HepG2 (cell line): ENCODE measurements around the gene AP2S1. TPM values are rescaled to one million over a fixed set of nuclear protein-coding genes. Genes with fewer than 3 reads are reported as not detected.

ENCODE experiments used
- ATRX ChIP-seq: sonication (generic); formaldehyde crosslinking; IDR thresholded peaks from 2 replicates; pipeline ENCODE4 v1.4.0; 2020; ENCODE audit warnings: missing genetic modification reagents, borderline replicate concordance
- BHLHE40 ChIP-seq: IDR thresholded peaks from 2 replicates; pipeline ENCODE4 v1.6.1; 2011; ENCODE audit warnings: low read length, improper control_type of control experiment
- CEBPB ChIP-seq: IDR thresholded peaks from 2 replicates; pipeline ENCODE4 v1.6.1; 2011; ENCODE audit warnings: low read depth, low read length, improper control_type of control experiment, borderline replicate concordance
- CENPBD1 ChIP-seq: sonication (generic); formaldehyde crosslinking; IDR thresholded peaks from 2 replicates; pipeline ENCODE4 v1.8.0; 2022; ENCODE audit warnings: missing genetic modification reagents, low read depth, mild to moderate bottlenecking, borderline replicate concordance
- ESRRA ChIP-seq: sonication (generic); formaldehyde crosslinking; IDR thresholded peaks from 2 replicates; pipeline ENCODE4 v1.5.1; 2020; ENCODE audit warnings: mild to moderate bottlenecking, low read depth, missing genetic modification reagents
- FOXK1 ChIP-seq: sonication (generic); formaldehyde crosslinking; IDR thresholded peaks from 2 replicates; pipeline ENCODE4 v1.4.0; 2020; ENCODE audit warnings: low read depth, missing genetic modification reagents, borderline replicate concordance
- GZF1 ChIP-seq: sonication (generic); formaldehyde crosslinking; IDR thresholded peaks from 2 replicates; pipeline ENCODE4 v1.5.1; 2020; ENCODE audit warnings: mild to moderate bottlenecking, missing genetic modification reagents
- JARID2 ChIP-seq: sonication (generic); formaldehyde crosslinking; IDR thresholded peaks from 2 replicates; pipeline ENCODE4 v1.8.1; 2023; ENCODE audit warnings: missing genetic modification reagents, inconsistent platforms; ENCODE audit not compliant: insufficient replicate concordance
- MNT ChIP-seq: fragments of 450-650 bp; IDR thresholded peaks from 2 replicates; pipeline ENCODE4 v1.6.1; 2016
- MTA3 ChIP-seq: sonication (generic); formaldehyde crosslinking; IDR thresholded peaks from 2 replicates; pipeline ENCODE4 v1.4.0; 2020; ENCODE audit warnings: missing genetic modification reagents
- NBN ChIP-seq: fragments of 450-650 bp; conservative IDR thresholded peaks from 2 replicates; pipeline ENCODE4 v1.6.1; 2017
- NR2F1 ChIP-seq, 2 experiments: fragments of 450-650 bp in 1 of 2; formaldehyde crosslinking in 1 of 2; IDR thresholded peaks; 2 replicates each; pipeline versions ENCODE4 v1.5.0 to v1.6.1; 2016 to 2020; ENCODE audit warnings: mild to moderate bottlenecking in 1 of 2, missing compliant biosample characterization in 1 of 2, missing genetic modification reagents in 1 of 2, moderate library complexity in 1 of 2
- PRPF4 ChIP-seq: fragments of 200-400 bp; formaldehyde crosslinking; IDR thresholded peaks from 2 replicates; pipeline ENCODE4 v1.6.1; 2016; ENCODE audit warnings: low read length, low read depth; ENCODE audit not compliant: poor library complexity, severe bottlenecking
- SNRNP70 ChIP-seq: fragments of 200-400 bp; formaldehyde crosslinking; IDR thresholded peaks from 2 replicates; pipeline ENCODE4 v1.6.1; 2017; ENCODE audit warnings: mild to moderate bottlenecking, low read depth, low read length, moderate library complexity
- TERF1 ChIP-seq: sonication (generic); formaldehyde crosslinking; IDR thresholded peaks from 2 replicates; pipeline ENCODE4 v1.8.0; 2022; ENCODE audit warnings: mild to moderate bottlenecking, missing genetic modification reagents, moderate library complexity
- WIZ ChIP-seq: sonication (generic); formaldehyde crosslinking; IDR thresholded peaks from 2 replicates; pipeline ENCODE4 v1.5.1; 2020; ENCODE audit warnings: mild to moderate bottlenecking, missing genetic modification reagents
- ZMAT5 ChIP-seq: sonication (generic); formaldehyde crosslinking; IDR thresholded peaks from 2 replicates; pipeline ENCODE4 v1.5.0; 2020; ENCODE audit warnings: mild to moderate bottlenecking, low read depth, missing genetic modification reagents, borderline replicate concordance
- ZNF746 ChIP-seq: sonication (generic); formaldehyde crosslinking; IDR thresholded peaks from 2 replicates; pipeline ENCODE4 v1.8.0; 2022; ENCODE audit warnings: mild to moderate bottlenecking, missing genetic modification reagents
- ZNF775 ChIP-seq: sonication (generic); formaldehyde crosslinking; IDR thresholded peaks from 2 replicates; pipeline ENCODE4 v1.4.0; 2020; ENCODE audit warnings: missing genetic modification reagents, mild to moderate bottlenecking, moderate library complexity, borderline replicate concordance
- ZNF850 ChIP-seq: sonication (generic); formaldehyde crosslinking; conservative IDR thresholded peaks from 2 replicates; pipeline ENCODE4 v1.9.0; 2021; ENCODE audit warnings: mild to moderate bottlenecking, missing genetic modification reagents
- polyA plus RNA-seq, 8 experiments: library from polyadenylated mRNA; depleted of rRNA in 3 of 8; stranded (reverse) in 7 of 8; unstranded in 1 of 8; fragments of >200 nt; fragmentation: Illumina TruSeq in 4 of 8; extraction: Trizol in 4 of 8; gene quantifications; 2 replicates each; pipeline versions ENCODE4 v1.2.1 to v1.2.3, GENCODE V29; 2011 to 2016; ENCODE audit warnings: low read depth in 4 of 8, missing spikeins in 1 of 8, mixed read lengths in 1 of 8; ENCODE audit not compliant: insufficient read depth in 1 of 8
- total RNA-seq, 5 experiments: library from RNA; depleted of rRNA; stranded (reverse); fragments of >200 nt; fragmentation: Illumina TruSeq; extraction: Trizol; gene quantifications; 2 replicates each; pipeline ENCODE4 v1.2.3, GENCODE V29; 2016; ENCODE audit warnings: low read depth in 1 of 5
- TF ChIP-seq, protein P1 (sequence below): sonication (generic); formaldehyde crosslinking; IDR thresholded peaks from 2 replicates; pipeline ENCODE4 v1.8.1; 2023; ENCODE audit warnings: mild to moderate bottlenecking, missing genetic modification reagents
- TF ChIP-seq, protein P2 (sequence below): sonication (generic); formaldehyde crosslinking; IDR thresholded peaks from 2 replicates; pipeline ENCODE4 v1.5.1; 2020; ENCODE audit warnings: missing genetic modification reagents, mild to moderate bottlenecking, borderline replicate concordance

The AP2S1 gene
- total and polyA plus RNA-seq, 2 of the 13 experiments (the other 11 are each of a cell fraction or from before 2014, with no cell fraction given) = 45.2 to 86.1 TPM

GRCh38 chr19:46850228-46851203 is at the start of gene AP2S1 (continued):
- no peak for TF ChIP-seq TERF1 (CRISPR knock-in tag)
- TF ChIP-seq, protein P1, sequence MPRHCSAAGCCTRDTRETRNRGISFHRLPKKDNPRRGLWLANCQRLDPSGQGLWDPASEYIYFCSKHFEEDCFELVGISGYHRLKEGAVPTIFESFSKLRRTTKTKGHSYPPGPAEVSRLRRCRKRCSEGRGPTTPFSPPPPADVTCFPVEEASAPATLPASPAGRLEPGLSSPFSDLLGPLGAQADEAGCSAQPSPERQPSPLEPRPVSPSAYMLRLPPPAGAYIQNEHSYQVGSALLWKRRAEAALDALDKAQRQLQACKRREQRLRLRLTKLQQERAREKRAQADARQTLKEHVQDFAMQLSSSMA (CRISPR knock-in tag) = peak; percentile 71
- 0 out of 2 replicates have a peak, but pooled peaks have one; percentile 61 for TF ChIP-seq ZNF775 (CRISPR knock-in tag)
- no peak for TF ChIP-seq ZMAT5 (CRISPR knock-in tag)
- peak; percentile 64; the same call in 1 of the 2 replicates for TF ChIP-seq WIZ
- peak; percentile 82; the same call in 1 of the 2 replicates for TF ChIP-seq FOXK1 (CRISPR knock-in tag)
- peak; percentile 39 for TF ChIP-seq MNT
- TF ChIP-seq CEBPB = no peak
- no peak for TF ChIP-seq MTA3
- no peak for TF ChIP-seq JARID2 (CRISPR knock-in tag)
- TF ChIP-seq ATRX (CRISPR knock-in tag) = no peak
- TF ChIP-seq CENPBD1 (CRISPR knock-in tag) = no peak
- peak; percentile 52; the same call in 1 of the 2 replicates for TF ChIP-seq GZF1 (CRISPR knock-in tag)
- TF ChIP-seq BHLHE40 = no peak
- no peak for TF ChIP-seq NR2F1 (CRISPR knock-in tag; IDR thresholded peaks at IDR 0.05)
- no peak for TF ChIP-seq NBN
- TF ChIP-seq, protein P2, sequence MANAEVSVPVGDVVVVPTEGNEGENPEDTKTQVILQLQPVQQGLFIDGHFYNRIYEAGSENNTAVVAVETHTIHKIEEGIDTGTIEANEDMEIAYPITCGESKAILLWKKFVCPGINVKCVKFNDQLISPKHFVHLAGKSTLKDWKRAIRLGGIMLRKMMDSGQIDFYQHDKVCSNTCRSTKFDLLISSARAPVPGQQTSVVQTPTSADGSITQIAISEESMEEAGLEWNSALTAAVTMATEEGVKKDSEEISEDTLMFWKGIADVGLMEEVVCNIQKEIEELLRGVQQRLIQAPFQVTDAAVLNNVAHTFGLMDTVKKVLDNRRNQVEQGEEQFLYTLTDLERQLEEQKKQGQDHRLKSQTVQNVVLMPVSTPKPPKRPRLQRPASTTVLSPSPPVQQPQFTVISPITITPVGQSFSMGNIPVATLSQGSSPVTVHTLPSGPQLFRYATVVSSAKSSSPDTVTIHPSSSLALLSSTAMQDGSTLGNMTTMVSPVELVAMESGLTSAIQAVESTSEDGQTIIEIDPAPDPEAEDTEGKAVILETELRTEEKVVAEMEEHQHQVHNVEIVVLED (CRISPR knock-in tag) = peak; percentile 78
- no peak for TF ChIP-seq SNRNP70
- peak; percentile 54; the same call in 1 of the 2 replicates for TF ChIP-seq ZNF746 (CRISPR knock-in tag)
- TF ChIP-seq PRPF4 = peak; percentile 79
- TF ChIP-seq ZNF850 (CRISPR knock-in tag) = 0 out of 2 replicates have a peak, but pooled peaks have one; percentile 73
- no peak for TF ChIP-seq ESRRA (CRISPR knock-in tag)
